SK-N-SH (cell line): ENCODE results near the gene NPW.

Source experiments
- CTCF ChIP-seq: fragments of 200-600 bp; sonication (generic); IDR thresholded peaks from 2 replicates; pipeline ENCODE4 v1.6.1; 2017; ENCODE audit warnings: antibody characterized with exemption, mild to moderate bottlenecking, moderate library complexity
- ELF1 ChIP-seq: IDR thresholded peaks from 2 replicates; pipeline ENCODE4 v1.4.0; 2012
- EZH2phosphoT487 ChIP-seq: fragments of 200-600 bp; sonication (generic); IDR thresholded peaks from 2 replicates; pipeline ENCODE4 v1.6.1; 2017; ENCODE audit warnings: low read depth, mixed run types, mild to moderate bottlenecking, antibody characterized with exemption, moderate library complexity, borderline replicate concordance
- MAX ChIP-seq: IDR thresholded peaks from 2 replicates; pipeline ENCODE4 v1.4.0; 2012; ENCODE audit warnings: low read depth
- MEF2A ChIP-seq: IDR thresholded peaks from 2 replicates; pipeline ENCODE4 v1.4.0; 2012; ENCODE audit warnings: low read depth, borderline replicate concordance
- RXRA ChIP-seq: IDR thresholded peaks from 2 replicates; pipeline ENCODE4 v1.4.0; 2012; ENCODE audit warnings: low read depth, mild to moderate bottlenecking, borderline replicate concordance

GRCh38 chr16:2028146-2028545, 8.6 kb downstream of the NPW start:
- no peak for TF ChIP-seq CTCF
- TF ChIP-seq MEF2A: no peak
- TF ChIP-seq ELF1: no peak
- no peak for TF ChIP-seq RXRA
- no peak for TF ChIP-seq MAX
- TF ChIP-seq EZH2phosphoT487: no peak
